Daoy (cell line): ENCODE measurements around the gene GEN1. TPM values are rescaled to one million over a fixed set of nuclear protein-coding genes. Genes with fewer than 3 reads are reported as not detected.

ENCODE experiments used
- DNase-seq: peaks from one replicate; pipeline ENCODE4 v3.0.0-alpha.2; 2015; ENCODE audit warnings: low read depth
- total RNA-seq: library from RNA; depleted of rRNA; stranded (reverse); fragments of >200 nt; shearing (Covaris generic); gene quantifications from 2 replicates; pipeline ENCODE4 v1.2.3, GENCODE V29; 2014; rRNA removed

The GEN1 gene, protein sequence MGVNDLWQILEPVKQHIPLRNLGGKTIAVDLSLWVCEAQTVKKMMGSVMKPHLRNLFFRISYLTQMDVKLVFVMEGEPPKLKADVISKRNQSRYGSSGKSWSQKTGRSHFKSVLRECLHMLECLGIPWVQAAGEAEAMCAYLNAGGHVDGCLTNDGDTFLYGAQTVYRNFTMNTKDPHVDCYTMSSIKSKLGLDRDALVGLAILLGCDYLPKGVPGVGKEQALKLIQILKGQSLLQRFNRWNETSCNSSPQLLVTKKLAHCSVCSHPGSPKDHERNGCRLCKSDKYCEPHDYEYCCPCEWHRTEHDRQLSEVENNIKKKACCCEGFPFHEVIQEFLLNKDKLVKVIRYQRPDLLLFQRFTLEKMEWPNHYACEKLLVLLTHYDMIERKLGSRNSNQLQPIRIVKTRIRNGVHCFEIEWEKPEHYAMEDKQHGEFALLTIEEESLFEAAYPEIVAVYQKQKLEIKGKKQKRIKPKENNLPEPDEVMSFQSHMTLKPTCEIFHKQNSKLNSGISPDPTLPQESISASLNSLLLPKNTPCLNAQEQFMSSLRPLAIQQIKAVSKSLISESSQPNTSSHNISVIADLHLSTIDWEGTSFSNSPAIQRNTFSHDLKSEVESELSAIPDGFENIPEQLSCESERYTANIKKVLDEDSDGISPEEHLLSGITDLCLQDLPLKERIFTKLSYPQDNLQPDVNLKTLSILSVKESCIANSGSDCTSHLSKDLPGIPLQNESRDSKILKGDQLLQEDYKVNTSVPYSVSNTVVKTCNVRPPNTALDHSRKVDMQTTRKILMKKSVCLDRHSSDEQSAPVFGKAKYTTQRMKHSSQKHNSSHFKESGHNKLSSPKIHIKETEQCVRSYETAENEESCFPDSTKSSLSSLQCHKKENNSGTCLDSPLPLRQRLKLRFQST
- total RNA-seq: 12.4 and 33.0 TPM in 2 replicates

DNA sequence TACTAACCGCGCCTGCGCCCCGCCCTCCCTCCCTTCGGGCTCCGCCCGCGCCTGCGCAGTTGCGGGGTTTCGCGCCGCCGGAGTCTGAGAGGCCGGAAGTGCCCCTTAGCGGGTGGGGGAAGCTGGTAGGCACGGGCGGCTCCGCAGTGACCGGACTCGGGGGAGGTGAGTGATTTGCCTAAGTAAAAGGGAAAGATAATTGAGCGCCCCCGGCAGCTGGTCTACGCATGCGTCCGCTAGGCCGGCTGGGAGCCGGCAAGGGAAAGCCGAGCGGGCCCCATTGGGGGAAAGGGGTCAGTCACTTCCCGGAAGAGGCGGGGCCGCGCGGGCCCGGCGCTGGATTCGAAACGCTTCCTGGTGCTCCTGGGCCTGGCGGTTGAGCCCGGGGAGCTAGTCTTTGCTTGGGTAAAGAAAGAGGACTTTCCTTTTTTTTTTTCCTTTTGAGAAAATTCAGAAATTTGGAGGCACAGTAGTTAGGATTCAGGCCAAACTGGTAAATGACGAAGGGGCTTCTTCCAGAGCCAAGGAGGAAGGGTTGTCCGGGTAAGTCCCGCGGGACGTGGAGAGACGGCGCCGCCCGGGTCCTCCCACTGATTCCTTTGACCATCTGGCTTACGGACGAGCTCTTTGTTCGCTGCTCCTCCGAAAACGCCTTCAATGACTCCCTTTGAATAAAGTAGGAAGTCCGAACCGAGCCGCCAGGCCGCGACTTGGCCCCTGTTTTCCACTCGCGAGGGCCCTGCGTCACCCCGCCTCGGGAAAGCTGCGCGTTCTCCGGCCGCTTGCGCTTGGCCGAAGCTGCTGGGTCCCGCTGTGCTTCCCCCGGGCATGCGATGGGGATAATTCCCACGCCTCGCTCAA, at the start of gene GEN1, which contains the start of gene SMC6:
Gene GEN1, plus strand, starts transcription at position 336 of the 861 bp plus-strand sequence. CDS start 5,806 bp downstream, outside the sequence.
Gene SMC6, minus strand, starts transcription at position 8 of the 861 bp plus-strand sequence. CDS start 7,864 bp downstream, outside the sequence.
- DNase-seq: peak; percentile 96

DNA sequence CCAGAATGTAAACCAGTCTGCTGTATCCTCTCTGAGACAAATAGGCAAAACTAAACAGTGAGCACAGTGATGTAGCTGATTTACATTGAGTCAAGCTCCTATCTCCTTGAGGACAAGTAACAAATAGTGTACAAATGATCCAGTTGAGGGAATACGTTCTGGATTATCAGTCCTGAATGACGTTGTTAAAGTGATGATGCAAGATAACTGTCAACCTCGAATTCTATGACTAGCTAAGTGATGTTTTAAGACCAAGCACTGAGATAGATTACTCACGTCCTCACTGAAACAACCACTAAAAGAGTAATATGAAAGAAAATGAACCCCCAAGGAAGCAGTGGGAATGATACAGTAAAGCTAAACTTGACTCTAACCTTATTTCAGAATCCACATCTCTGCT, 47.1 kb upstream of the GEN1 start:
- DNase-seq: no peak

DNA sequence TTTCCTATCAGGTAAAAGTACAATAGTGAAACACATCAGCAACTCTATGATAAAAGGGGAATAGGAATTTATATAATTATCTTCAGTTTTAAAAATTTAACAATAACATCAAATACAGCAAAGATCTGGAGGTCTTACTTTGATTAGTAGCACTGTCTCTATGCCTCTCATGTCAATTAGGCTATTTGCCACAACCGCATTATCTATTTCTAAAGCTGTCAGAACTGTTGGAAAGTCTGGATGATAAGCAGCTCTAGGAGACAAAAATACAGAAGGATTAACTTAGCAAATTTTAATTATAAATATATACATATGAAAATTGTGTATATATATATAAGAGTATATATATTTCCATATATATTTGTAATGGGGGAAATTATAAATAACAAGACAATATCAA, 45.4 kb upstream of the GEN1 start:
- DNase-seq: no peak

DNA sequence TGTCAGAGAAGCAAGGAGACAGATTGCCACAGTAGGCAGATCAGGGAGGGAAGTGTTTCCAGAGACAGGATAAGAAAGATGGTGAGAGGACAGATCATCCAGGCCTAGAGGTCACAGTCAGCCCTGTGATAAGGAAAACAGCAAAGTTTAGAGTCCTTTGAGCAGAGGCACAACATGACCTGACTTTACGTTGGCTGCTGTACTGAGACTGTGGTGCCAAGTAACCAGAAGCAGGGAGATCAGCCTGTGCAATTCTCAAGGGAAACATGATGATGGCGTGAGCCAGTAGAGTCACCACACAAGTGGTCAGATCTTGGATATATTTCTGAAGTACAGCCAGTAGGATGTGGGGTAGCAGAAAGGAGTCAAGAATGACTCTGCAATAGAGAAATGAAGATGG, 44.0 kb upstream of the GEN1 start:
- DNase-seq: no peak

DNA sequence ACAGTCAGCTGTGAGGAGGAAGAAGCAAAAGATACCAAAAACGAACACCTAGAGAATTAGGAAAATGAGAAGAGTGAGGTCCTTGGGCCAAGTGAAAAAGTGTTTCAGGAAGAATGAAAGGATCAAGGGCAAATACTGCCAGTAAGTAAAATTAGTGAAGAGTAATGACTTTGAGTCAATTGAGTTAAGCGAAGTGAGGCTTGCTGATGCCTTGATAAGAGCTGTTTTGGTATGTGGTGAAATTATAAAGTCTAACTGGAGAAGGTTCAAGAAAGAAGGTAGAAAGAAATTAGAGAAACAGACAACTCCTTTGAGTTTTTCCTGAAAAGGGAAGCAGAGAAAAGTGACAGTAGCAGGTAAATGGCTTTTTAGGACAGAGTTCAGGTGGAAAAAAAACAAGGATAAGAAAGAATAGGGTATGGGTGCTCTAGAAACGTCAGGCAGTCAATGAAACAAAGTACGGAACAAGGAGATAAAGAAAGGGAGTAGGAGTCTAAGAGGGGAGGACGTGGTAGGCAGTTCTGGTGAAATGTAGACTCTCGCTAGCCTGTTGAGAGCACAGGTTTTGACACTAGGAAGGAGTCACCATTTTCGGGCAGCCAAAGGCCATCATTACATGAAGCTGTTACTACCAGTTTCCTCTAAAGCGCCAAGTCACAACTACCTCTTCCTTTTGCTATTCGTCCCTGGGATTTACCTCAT, 43.2 kb upstream of the GEN1 start:
- DNase-seq: no peak

DNA sequence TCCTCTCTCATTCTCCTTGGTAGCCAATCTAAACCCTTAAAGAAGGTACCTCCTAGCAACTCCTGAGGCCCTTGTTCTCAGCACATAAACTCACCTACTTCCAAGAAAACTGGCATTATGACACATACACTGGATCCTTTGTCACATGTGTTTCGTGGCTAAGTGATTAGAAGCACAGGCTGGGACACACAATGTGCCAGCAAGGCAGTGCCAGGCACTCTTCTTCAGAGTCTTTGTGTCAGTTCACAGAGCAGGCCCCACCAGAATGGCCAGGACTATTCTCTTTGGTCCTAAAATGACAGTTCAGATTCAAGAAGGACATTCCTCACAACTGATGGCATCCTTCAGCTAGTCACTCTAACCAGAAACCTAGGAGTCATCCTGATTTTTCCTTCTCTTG, 40.6 kb upstream of the GEN1 start:
- no peak for DNase-seq

DNA sequence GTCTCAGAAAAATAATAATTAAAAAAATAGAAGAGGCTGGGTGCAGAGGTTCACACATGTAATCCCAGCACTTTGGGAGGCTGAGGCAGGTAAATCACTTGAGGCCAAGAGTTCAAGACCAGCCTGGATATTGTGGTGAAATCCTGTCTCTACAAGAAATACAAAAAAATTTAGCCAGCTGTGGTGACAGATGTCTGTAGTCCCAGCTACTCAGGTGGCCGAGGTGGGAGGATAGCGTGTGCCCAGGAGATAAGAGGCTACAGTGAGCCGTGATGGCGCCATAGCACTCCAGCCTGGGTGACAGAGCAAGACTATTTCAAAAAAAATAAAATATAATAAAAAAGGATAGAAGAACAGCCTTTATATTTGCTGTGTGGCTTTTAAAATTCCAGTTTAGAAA, 36.3 kb upstream of the GEN1 start:
- DNase-seq: no peak

DNA sequence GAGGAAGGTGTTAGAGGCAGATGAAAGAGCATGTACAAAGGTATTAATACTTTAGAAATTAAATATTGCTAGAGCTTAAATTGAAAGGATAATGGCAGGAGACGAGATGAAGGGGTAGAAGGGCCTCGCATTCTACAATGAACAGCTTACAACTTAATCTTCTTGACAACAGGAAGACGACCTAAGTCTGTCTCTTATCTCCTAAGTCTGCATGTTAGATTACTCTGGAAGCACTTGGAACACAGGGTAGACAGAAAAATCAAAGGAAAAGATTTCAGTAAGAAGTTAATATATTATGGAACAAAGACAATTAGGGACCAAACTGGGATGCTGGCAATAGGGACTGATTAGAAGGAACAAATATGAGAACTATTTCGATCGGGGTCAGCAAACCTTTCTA, 35.2 kb upstream of the GEN1 start:
- DNase-seq: no peak

DNA sequence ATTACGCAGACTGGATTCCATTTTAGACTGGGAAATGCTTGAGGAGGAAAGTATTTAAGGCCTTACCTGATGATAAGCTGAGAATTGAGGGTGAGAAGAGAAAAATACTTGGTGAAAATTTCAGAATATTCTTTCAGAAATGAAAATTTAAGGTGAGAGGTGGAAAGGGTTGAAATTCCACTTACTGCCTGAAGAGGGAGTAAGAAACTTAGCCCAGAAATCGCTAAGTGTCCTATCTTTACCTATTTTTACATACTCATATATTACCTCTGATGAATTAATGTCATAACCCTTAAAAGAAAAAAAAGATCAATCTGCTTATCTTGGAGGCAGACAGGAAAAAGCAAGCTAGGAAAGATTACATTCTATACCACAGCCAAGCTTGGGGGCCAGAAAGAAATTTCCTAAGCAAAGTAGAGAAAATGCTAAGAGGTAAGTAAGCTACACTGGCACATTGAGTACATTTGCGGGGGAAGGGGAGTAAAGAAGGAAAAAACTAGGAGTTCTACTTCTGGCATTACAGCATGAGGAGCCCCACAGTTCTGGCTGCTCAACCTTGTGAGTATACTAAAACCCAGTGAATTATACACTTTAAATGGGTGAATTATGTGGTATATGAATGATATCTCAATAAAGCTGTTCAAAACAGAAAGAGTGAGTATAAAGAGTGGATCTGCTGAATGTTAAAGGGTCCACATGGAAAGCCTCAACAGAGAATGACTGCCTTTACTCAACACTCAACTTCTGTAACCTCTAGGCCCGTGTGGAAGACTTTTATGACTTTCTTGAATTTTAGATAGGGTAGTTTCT, 34.2 kb upstream of the GEN1 start:
- DNase-seq: no peak

DNA sequence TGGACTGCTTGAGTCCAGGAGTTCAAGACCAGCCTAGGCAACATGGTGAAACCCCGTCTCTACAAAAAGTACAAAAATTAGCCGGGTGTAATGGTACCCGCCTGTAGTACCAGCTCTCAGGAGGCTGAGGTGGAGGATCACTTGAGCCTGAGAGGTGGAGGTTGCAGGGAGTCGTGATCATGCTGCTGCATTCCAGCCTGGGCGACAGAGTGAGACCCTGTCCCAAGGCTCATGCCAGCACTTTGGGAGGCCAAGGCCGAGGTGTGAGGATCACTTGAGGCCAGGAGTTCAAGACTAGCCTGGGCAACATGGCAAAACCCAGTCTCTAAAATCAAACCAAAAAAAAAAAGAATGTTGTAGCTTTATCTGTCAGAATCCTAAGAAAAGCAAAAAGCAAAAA, 25.7 kb upstream of the GEN1 start:
- DNase-seq: no peak

DNA sequence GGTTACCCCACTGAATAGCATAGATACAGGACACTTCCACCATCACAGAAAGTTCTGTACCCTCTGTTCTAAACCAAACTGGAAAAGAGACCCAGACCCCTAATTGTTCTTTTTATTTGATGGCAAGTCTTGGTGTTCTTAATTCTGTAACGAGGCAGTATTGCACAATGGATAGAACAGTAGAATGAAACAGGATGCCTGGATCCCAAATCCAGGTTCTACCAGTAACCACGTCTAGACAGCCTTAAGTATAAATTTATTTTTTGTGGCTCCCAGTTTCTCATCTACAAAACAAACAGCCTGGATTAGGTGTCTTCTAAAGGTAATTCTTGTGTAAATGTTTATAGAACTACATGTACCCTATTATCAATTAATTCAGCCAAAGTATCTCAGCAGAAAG, 24.1 kb upstream of the GEN1 start:
- no peak for DNase-seq

DNA sequence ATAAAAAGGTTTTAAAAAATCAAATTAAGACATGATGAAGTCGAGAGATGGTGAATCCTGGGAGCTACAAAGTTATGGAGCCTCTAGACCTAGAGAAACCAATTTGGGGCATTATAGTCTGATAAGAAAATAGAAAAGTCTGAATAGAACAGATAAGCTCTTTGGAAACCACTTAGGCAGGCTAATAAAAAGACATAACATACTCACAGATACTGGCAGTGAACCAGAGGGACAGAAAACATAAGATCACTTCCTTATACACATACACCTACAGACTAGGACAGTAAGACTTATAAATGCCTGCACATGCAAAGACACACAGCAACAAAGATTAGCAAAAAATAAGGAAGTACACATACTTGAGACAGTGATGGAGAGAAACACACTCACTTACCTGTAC, 20.3 kb upstream of the GEN1 start:
- no peak for DNase-seq

DNA sequence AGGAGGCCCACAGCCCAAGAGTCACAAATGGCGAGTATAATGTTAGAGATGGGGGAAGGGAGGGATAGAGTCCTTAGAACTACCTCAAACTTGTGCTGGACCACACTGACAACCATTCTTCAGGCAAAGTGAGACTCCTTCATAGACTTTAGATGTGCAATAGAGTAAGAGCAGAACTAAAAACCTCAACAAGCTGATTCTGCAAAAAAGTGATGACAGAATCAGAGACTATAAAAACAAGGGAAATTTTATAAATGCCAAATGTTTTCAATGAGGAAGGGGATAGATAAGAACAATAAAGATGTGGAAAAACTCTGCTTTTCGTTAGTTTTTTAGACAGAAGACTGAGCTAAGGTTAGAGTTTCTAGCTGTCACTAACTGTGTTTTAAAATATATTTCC, 18.1 kb upstream of the GEN1 start:
- DNase-seq: no peak

DNA sequence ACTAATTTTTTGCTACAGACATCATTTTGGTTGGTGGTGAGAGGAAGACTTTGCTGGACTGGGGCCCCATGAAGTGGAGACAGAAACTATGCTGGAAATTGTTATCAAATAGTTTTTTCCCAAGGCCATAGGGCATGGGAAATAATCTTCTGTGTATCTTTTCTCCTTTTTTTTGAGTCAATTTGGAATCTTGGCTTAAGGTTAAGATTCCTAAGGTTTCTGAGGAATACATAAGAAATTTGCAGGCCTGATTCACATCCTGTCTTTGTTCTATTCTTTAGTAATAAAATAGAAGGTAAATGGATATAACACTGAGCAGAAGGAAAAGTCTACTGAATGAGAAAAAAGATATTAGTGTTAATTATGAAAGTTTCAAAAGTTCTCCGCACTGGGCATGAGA, 16.9 kb upstream of the GEN1 start:
- DNase-seq: no peak

DNA sequence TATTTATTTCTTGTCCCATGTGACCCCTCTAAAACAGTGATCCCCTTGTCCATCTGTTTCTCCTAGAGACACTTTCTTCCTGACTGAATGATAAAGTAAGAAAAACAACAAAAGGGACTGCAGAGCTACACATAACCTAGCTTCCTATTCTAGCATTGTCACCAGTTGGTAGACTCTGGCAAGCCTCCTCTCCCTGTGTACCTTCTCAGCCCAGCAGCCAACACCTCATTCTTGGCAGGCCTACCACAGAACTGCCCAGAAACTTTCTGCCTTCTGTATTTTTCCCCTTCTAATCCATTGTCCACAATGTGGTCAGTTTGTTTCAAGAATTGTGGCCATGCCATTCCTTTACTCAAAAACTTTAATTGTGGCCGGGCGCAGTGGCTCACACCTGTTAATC, 13.7 kb upstream of the GEN1 start:
- DNase-seq: no peak

DNA sequence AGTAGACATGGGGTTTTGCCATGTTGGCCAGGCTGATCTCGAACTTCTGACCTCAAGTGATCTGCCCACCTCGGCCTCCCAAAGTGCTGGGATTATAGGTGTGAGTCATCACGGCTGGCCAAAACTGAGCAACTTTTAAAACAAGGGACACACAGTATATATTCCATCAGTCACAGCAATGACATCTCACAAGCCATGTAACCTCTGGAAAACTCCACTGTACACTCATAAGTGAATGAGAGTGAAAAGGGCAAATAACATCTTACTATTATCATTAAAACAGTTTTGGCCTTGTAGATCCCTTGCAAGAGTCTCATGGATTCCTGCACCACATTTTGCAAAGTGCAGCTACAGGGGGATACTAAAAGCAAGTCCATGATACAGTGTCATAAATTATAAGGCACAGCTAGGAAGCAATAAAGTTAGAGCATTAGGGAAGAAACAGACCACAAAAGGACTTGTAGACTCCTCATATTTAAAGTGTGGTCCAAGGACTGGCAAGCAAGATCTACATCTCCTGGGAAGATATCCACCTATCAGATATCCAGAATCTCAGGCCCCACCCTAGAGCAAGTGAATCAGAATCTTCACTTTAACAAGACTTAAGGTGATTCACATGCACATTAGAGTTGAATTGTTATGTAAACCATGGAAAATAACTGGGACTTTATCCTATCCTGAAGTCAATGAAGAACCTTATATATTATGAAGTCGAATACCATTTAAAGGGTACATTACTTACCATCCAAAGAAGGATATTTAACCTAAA, 6.1 kb upstream of the GEN1 start:
- peak; percentile 14 for DNase-seq

DNA sequence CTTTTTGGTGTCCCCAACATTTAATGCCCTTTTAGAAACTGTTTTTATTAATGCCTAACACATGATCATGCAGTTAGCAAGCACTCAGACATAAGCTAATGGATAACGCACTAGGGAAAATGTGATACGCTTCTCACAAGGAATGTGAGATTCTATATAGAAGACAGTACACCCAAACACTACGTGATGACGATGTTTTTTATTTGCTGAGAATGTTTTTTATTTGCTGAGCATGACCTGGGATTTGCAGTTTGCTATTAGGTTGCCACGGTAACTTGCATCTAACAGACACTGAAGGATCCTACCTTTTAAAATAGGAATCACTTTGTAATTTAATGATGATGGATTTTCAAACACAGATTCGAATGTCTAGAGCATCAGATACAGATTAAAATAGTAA, 5.2 kb upstream of the GEN1 start:
- no peak for DNase-seq

DNA sequence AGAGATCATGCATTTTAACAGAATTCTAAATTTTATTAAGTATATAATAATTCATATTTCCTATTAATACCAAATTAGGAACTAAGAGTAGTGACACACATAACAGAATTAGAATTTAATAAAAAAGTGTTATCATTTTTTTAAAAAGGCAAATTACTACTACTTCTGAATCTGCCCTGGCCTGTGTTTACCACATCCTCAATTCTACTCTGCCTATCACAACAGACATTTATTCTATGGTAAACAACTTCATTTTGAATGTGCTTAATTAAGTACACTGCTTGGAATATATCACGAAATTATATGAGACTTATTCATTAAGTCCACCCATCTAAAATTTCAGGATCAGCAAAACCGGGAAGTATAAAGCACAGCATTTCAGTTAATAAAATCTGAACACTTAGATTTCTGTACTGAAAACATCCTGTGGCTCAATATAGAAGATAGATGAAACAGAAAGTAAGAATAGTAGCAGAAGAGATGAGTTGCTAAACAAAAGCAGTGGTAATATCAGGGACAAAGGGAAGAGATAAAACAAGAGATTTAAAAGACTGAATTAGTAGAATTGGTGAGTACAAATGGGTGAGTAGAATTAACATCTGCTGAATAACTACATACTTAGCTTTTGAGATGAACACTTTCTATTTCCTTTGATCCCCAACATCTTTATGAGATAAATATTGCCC, 4.0 kb upstream of the GEN1 start:
- no peak for DNase-seq

DNA sequence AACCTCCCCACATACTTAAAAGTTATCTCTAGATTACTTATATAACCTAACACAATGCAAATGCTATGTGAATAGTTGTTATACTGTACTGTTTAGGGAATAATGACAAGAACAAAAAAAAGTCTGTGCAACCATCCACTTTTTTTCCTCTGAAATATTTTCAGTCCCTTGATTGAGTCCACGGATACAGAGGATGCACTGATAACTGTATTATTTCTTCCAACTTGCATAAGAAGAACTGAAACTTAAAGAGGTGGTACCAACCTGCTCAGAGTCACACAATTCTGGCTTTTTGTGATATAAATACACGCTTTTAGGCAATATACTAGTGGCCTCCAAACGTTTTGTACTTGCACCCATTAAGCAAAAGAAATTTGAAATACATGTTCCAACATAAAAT, 1.7 kb upstream of the GEN1 start:
- no peak for DNase-seq
